Endothelial cell (in vitro differentiated cells): ENCODE results near the gene SKI. TPM values are rescaled to one million over a fixed set of nuclear protein-coding genes. Genes with fewer than 3 reads are reported as not detected.

Source experiments
- DNase-seq: peaks from one replicate; pipeline ENCODE4 v3.0.0; 2021; ENCODE audit warnings: low spot score
- H3K27ac Mint-ChIP-seq: one replicate; pipeline ENCODE4 v1.8.0; 2021; ENCODE audit warnings: mixed read lengths, inconsistent platforms; ENCODE audit not compliant: unreplicated experiment
- H3K27me3 Mint-ChIP-seq: one replicate; pipeline ENCODE4 v1.8.0; 2021; ENCODE audit warnings: mild to moderate bottlenecking, moderate library complexity, mixed read lengths, inconsistent platforms; ENCODE audit not compliant: unreplicated experiment
- H3K36me3 Mint-ChIP-seq: one replicate; pipeline ENCODE4 v1.8.0; 2021; ENCODE audit warnings: mild to moderate bottlenecking, low read depth, mixed read lengths, inconsistent platforms; ENCODE audit not compliant: unreplicated experiment
- H3K4me1 Mint-ChIP-seq: one replicate; pipeline ENCODE4 v1.8.0; 2021; ENCODE audit warnings: mild to moderate bottlenecking, mixed read lengths, inconsistent platforms; ENCODE audit not compliant: unreplicated experiment
- H3K4me3 Mint-ChIP-seq: one replicate; pipeline ENCODE4 v1.8.0; 2021; ENCODE audit warnings: mild to moderate bottlenecking, mixed read lengths, inconsistent platforms; ENCODE audit not compliant: unreplicated experiment
- H3K9me3 Mint-ChIP-seq: one replicate; pipeline ENCODE4 v1.8.0; 2021; ENCODE audit warnings: mixed read lengths, inconsistent platforms; ENCODE audit not compliant: unreplicated experiment
- CTCF ChIP-seq: fragments of 200-600 bp; sonication (generic); IDR thresholded peaks from one replicate; pipeline ENCODE4 v1.5.0; 2021; ENCODE audit warnings: antibody characterized with exemption; ENCODE audit not compliant: unreplicated experiment
- total RNA-seq: library from RNA; stranded (reverse); fragmentation: NEBNext Ultra II Directional; extraction: Animal tissue kit (Norgen Biotek cat#: 25700); gene quantifications from one replicate; pipeline ENCODE4 v1.2.1, GENCODE V29; 2021; ENCODE audit not compliant: unreplicated experiment

Gene SKI
- total RNA-seq, 1 donor from 2014 or later: 73.3 TPM

- DNase-seq: no peak
- H3K27ac Mint-ChIP-seq: no peak overlapping the region
Measured at GRCh38 chr1:2181271-2181670, 46.8 kb upstream of the SKI start.

DNA sequence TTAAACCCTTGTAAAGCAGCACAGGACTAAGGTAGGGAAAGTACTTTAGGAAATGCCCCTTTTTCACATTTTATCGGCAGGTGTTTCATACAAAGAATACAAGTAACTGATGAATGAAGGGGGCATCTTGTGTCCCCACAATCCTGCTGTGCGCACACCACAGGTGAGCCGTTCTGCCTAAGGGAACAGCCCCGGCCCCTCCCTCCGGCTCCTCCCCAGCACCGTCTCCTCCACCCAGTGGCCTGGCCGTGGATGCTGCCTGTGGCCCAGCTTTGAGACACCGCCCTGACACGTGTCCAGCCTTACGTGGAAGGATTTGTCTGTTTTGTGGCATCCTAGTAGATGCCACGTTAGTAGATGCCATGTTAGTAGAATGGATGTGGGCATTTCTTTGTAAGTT, 46.4 kb upstream of the SKI start:
- no peak for DNase-seq
- H3K27ac Mint-ChIP-seq: no peak overlapping the region
- no peak overlapping the region for H3K4me3 Mint-ChIP-seq
- peaks cover 13% of the 10 kb centered on the region for H3K36me3 Mint-ChIP-seq
- peaks cover 13% of the 10 kb centered on the region for H3K27me3 Mint-ChIP-seq
- H3K4me1 Mint-ChIP-seq: peaks cover 4% of the 10 kb centered on the region
- no peaks in the 10 kb centered on the region for H3K9me3 Mint-ChIP-seq
- no peak for TF ChIP-seq CTCF

More at GRCh38 chr1:2181271-2181670, 46.8 kb upstream of the SKI start:
- Mint-ChIP-seq H3K4me3 (no peak overlapping the region), H3K9me3 (no peaks in the 10 kb centered on the region), H3K4me1 (peaks cover 4% of the 10 kb centered on the region), H3K36me3 (peaks cover 13% of the 10 kb centered on the region), H3K27me3 (peaks cover 14% of the 10 kb centered on the region)
- TF ChIP-seq CTCF: no peak

DNA sequence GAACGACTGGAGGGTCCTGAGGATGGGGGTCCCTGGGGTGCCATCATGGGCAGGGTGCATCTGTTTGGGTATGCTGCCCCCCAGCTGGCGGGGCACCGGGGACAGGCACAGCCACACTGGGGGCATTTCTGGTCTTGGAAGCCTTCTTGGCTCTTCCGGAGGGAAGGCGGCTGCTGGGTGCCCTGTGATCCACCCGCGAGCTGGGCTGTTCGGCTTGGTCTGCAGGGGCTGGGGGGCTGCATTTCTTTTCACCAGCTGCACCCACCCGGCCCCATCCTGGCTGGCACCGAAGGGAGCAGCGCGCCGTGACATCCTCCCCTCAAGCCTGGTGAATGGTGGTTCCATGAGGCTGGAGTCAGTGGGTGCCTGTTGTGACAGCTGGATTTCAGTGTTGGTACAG, 45.7 kb upstream of the SKI start:
- DNase-seq: no peak
- no peak for TF ChIP-seq CTCF
- Mint-ChIP-seq H3K4me1 (peaks cover 4% of the 10 kb centered on the region), H3K9me3 (no peaks in the 10 kb centered on the region), H3K27me3 (peaks cover 13% of the 10 kb centered on the region), H3K36me3 (peaks cover 13% of the 10 kb centered on the region), H3K4me3 (no peak overlapping the region), H3K27ac (no peak overlapping the region)

DNA sequence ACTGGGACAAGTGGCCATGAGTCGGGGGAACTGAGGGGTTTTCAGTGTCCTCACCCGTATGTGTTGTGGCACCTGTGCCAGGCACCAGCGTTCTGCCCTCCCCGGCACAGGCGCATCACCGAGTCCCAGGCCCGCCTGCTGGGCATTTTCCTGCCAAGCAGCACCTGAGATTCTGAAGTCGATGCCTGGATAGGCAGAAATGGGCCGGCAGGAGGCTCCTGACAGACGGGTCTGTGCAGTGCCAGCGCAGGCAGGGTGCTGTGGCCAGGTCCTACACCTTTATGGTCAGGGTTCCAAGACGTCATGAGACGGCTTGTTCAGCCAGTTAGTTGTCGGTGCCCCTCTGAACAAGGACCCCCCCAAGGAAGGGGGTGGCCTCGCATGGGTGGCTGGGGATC, 44.2 kb upstream of the SKI start:
- Mint-ChIP-seq H3K36me3 (peaks cover 13% of the 10 kb centered on the region), H3K27ac (no peak overlapping the region), H3K4me3 (peak overlapping the region; percentile 49), H3K27me3 (peaks cover 12% of the 10 kb centered on the region), H3K9me3 (no peaks in the 10 kb centered on the region), H3K4me1 (peaks cover 4% of the 10 kb centered on the region)
- no peak for DNase-seq
- no peak for TF ChIP-seq CTCF

- H3K27ac Mint-ChIP-seq: no peak overlapping the region
- H3K4me3 Mint-ChIP-seq: peak overlapping the region; percentile 49
- H3K27me3 Mint-ChIP-seq: peaks cover 12% of the 10 kb centered on the region
- TF ChIP-seq CTCF: no peak
- no peak for DNase-seq
- H3K9me3 Mint-ChIP-seq: no peaks in the 10 kb centered on the region
- peaks cover 13% of the 10 kb centered on the region for H3K36me3 Mint-ChIP-seq
- peaks cover 4% of the 10 kb centered on the region for H3K4me1 Mint-ChIP-seq
Measured at GRCh38 chr1:2184531-2184930, 43.6 kb upstream of the SKI start.
